ES-I3 (cell line): ENCODE results near the gene KIF5A.
A peak's percentile ranks its signal among the peaks of the same experiment; 100 is the strongest.

ENCODE experiments used
- H3K36me3 ChIP-seq: 2 replicates; pipeline ENCODE4 v1.6.1; 2013; ENCODE audit warnings: mild to moderate bottlenecking, low read length, control low read depth, moderate library complexity; ENCODE audit not compliant: insufficient read depth
- H3K4me1 ChIP-seq: 2 replicates; pipeline ENCODE4 v1.6.1; 2013; ENCODE audit warnings: mild to moderate bottlenecking, control low read depth, low read length; ENCODE audit not compliant: insufficient read depth
- H3K9ac ChIP-seq: 2 replicates; pipeline ENCODE4 v1.6.1; 2013; ENCODE audit warnings: low read depth, mild to moderate bottlenecking, low read length, moderate library complexity
- H3K9me3 ChIP-seq: 2 replicates; pipeline ENCODE4 v1.6.1; 2013; ENCODE audit warnings: mild to moderate bottlenecking, low read length, moderate library complexity; ENCODE audit not compliant: control insufficient read depth, insufficient read depth

Gene KIF5A

GRCh38 chr12:57535764-57536596, 13.9 kb upstream of the KIF5A start:
- H3K36me3 ChIP-seq = peaks cover 21% of the 10 kb centered on the region; the same call in 1 of the 2 replicates

GRCh38 chr12:57536597-57536942, 13.3 kb upstream of the KIF5A start:
- Histone ChIP-seq H3K9me3 (no peaks in the 10 kb centered on the region), H3K36me3 (peaks cover 20% of the 10 kb centered on the region; the same call in 1 of the 2 replicates), H3K9ac (no peak overlapping the region), H3K4me1 (no peaks in the 10 kb centered on the region)

More at GRCh38 chr12:57535764-57536596, 13.9 kb upstream of the KIF5A start:
- no peaks in the 10 kb centered on the region for H3K4me1 ChIP-seq
- H3K9me3 ChIP-seq = no peaks in the 10 kb centered on the region
- H3K9ac ChIP-seq = no peak overlapping the region

- Histone ChIP-seq H3K4me1 (no peaks in the 10 kb centered on the region), H3K36me3 (peaks cover 12% of the 10 kb centered on the region; the same call in 1 of the 2 replicates), H3K9me3 (no peaks in the 10 kb centered on the region), H3K9ac (no peak overlapping the region)
Observed at GRCh38 chr12:57539134-57539768, 10.6 kb upstream of the KIF5A start.

DNA sequence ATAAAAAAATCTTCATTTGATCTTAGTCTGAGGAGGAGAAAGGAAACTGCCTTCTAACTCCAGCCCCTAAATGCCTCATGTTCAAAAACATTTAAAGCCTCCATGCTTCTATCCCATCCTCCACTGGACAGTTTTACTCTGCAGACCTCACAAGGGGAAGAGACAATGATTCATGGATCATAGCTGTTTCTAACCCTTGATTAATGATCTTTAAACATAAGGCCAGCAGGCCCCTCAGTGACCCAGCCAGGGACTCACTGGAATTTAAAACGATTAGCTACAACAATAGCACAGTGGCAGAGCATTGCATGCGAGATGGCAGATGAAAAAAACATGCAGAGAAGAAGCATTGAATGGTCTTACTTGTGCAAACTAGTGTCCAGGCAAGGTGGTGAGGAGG, 8.8 kb upstream of the KIF5A start:
- no peak overlapping the region for H3K9ac ChIP-seq
- H3K36me3 ChIP-seq = peaks cover 8% of the 10 kb centered on the region; the same call in 1 of the 2 replicates
- peaks cover 6% of the 10 kb centered on the region for H3K4me1 ChIP-seq
- H3K9me3 ChIP-seq = no peaks in the 10 kb centered on the region

DNA sequence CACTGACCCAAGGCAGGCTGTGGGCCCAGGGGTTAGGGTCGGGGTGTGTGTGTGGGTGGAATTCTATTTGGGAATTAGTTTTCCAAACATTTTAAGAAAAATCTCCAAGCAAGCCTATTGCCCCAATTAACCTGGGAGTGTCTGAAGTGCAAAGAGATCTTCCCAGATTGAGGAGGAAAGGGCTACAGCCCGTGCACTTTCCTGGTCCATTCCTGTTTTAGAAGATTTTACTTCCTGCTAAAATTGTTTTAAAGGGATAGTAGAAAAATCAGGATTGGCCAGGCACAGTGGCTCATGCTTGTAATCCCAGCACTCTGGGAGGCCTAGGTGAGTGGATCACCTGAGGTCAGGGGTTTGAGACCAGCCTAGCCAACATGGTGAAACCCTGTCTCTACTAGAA, 8.1 kb upstream of the KIF5A start:
- Histone ChIP-seq H3K9me3 (no peaks in the 10 kb centered on the region), H3K9ac (no peak overlapping the region), H3K36me3 (peaks cover 8% of the 10 kb centered on the region; the same call in 1 of the 2 replicates), H3K4me1 (peaks cover 11% of the 10 kb centered on the region)

- H3K4me1 ChIP-seq = peaks cover 11% of the 10 kb centered on the region
- H3K9ac ChIP-seq = no peak overlapping the region
- no peaks in the 10 kb centered on the region for H3K9me3 ChIP-seq
- H3K36me3 ChIP-seq = peaks cover 5% of the 10 kb centered on the region; the same call in 1 of the 2 replicates
Observed at GRCh38 chr12:57543581-57543980, 6.3 kb upstream of the KIF5A start.

GRCh38 chr12:57545809-57546437, 3.9 kb upstream of the KIF5A start:
- H3K36me3 ChIP-seq = peaks cover 3% of the 10 kb centered on the region; the same call in 1 of the 2 replicates
- H3K9ac ChIP-seq = peak overlapping the region; percentile 91
- peaks cover 22% of the 10 kb centered on the region for H3K4me1 ChIP-seq
- H3K9me3 ChIP-seq = no peaks in the 10 kb centered on the region

GRCh38 chr12:57546438-57547287, 3.2 kb upstream of the KIF5A start, which contains the start of gene DCTN2:
Gene DCTN2, minus strand, starts transcription at chr12:57547192. Its CDS starts 129 bp downstream, at chr12:57547063.
- Histone ChIP-seq H3K36me3 (peaks cover 3% of the 10 kb centered on the region; the same call in 1 of the 2 replicates), H3K9me3 (no peaks in the 10 kb centered on the region), H3K4me1 (peaks cover 22% of the 10 kb centered on the region), H3K9ac (peak within 1 kb of the TSS; percentile 91)

- peaks cover 3% of the 10 kb centered on the region; the same call in 1 of the 2 replicates for H3K36me3 ChIP-seq
- 0 out of 2 replicates have a peak overlapping the region, but pooled peaks have one; percentile 91 for H3K9ac ChIP-seq
- H3K9me3 ChIP-seq = no peaks in the 10 kb centered on the region
- peaks cover 22% of the 10 kb centered on the region for H3K4me1 ChIP-seq
Observed at GRCh38 chr12:57547288-57548012, 2.4 kb upstream of the KIF5A start.

DNA sequence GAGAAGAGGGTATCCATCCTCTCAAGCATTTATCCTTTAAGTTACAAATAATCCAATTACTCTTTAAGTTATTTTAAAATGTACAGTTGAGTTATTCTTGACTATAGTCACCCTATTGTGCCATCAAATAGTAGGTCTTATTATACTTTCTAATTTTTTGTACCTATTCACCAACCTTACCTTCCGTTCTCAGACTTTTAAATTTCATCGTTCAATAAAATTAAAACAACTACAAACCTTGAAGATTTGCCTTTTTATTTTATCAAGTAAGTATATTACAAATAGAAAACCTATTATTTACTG, 1.9 kb upstream of the KIF5A start:
- Histone ChIP-seq H3K4me1 (peaks cover 24% of the 10 kb centered on the region), H3K9ac (no peak overlapping the region), H3K9me3 (no peaks in the 10 kb centered on the region), H3K36me3 (peaks cover 3% of the 10 kb centered on the region; the same call in 1 of the 2 replicates)

DNA sequence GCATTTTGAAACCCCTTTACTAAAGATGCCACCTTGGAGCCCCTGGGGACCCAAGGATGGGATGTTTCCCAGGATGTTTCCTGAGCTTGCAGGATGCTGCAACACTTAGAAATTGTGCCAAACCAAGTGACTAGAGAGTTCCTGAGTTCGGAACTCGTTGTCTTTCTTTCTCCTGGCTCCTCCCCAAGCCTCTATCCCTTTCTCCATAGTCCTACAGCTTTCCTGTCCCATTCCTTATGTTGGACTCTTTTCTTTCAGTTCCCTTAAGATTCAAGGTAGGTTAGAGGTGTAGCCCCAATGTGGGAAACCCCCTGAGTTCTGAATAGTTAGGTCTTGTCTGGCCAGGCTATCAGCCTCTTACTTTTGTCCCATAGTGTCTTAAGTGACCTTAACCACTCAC, 1.4 kb upstream of the KIF5A start:
- H3K36me3 ChIP-seq = peaks cover 3% of the 10 kb centered on the region; the same call in 1 of the 2 replicates
- H3K4me1 ChIP-seq = peaks cover 26% of the 10 kb centered on the region
- no peak overlapping the region for H3K9ac ChIP-seq
- H3K9me3 ChIP-seq = no peaks in the 10 kb centered on the region

- Histone ChIP-seq H3K9me3 (no peaks in the 10 kb centered on the region), H3K9ac (peak overlapping the region; percentile 46), H3K36me3 (peaks cover 3% of the 10 kb centered on the region; the same call in 1 of the 2 replicates), H3K4me1 (peaks cover 26% of the 10 kb centered on the region)
Observed at GRCh38 chr12:57549203-57549908, 488 bp upstream of the KIF5A start.
